NCI-H510A (cell line): ENCODE data around the gene GZF1.

Experiments used
- DNase-seq: peaks from one replicate; lab custom pipeline; 2025; lab: John Stamatoyannopoulos, UW

Gene GZF1

DNA sequence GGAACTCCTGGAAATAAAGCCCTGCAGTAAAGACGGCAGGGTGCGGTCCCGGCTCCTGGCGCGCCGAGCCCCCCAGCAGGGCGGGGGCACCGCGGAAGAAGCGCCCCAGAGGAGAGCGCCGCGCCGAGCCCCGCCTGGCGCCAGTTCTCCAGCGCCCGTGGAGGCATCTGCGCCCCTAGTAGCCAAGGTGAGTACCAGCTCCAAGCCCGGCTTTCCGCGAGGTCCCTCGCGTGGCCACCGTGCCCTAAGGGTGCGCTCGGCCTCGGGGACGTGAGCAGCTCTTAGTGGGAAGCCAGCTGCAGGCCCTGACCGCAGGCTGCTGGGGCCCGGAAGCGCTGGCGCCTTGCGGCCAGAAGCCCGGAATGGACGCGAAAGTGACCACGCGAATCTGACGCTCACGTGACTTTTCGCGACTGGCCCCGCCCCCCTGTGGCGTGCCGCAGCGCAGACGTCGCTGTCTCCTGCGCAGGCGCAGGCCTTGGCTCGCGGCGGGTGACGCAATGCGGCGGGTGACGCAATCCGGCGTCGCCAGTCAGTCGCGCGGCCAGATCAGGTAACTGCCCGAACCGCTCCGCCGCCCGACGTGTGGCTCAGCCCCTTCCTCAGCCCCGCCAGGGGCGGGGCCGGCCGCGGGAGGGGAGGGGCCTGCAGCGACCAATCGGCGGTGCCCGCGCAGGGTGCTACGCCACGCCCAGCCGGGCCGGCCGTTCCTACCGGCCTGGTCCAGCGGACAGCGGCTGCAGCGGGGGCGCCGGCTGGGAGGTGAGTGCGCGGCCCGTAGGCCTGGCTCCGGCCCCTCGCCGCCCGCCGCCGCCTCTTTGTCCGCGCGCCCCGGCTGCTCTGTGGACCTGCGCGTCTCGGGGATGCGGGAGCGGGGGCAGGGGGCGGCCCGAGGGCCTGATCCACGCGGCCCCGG lies at the start of gene GZF1:
TSS of gene GZF1 (plus strand) at position 707 of the 916 bp plus-strand sequence. CDS start 2,202 bp downstream, outside the sequence.
- DNase-seq = peak; percentile 98

DNA sequence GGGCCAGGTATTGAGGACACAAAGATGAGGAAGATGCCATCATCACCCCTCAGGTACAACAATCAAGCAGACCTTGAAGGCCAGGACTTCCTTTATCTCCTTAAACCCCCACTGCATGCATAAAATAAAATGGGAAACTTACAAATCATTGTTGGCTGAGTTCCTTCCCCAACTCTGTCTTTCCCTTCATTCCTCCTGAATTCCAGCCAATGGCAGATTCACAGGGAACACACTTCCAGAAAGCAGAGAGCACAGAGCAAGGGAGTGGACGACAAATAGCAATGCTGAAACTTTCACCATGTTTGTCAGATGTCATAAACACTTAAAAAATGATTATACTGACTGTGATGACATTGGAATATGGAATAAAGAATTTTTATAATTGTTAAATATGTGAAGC lies 48.7 kb upstream of the GZF1 start:
- no peak for DNase-seq

DNA sequence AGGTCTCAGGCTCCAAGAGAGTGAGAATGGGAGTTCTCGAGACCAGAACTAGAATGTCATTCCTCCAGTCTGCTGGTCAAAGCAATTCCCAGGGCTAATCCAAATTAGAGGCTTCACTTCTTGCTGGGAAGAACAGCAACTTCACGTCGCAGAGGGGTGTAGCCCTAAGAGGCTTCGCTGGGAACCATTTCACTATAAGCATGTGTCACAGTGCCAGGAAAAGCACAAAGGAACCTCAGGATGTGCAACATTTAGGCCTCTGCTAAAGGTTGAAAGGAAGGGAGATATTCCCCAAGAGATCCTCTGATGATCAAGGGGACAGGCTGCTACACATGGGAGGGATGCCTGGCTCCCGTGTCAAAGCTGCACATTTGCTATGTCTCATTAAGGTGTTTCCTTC lies 47.3 kb upstream of the GZF1 start:
- no peak for DNase-seq

- no peak for DNase-seq
These were observed 46.9 kb upstream of the GZF1 start for GRCh38 chr20:23315099-23315498.

DNA sequence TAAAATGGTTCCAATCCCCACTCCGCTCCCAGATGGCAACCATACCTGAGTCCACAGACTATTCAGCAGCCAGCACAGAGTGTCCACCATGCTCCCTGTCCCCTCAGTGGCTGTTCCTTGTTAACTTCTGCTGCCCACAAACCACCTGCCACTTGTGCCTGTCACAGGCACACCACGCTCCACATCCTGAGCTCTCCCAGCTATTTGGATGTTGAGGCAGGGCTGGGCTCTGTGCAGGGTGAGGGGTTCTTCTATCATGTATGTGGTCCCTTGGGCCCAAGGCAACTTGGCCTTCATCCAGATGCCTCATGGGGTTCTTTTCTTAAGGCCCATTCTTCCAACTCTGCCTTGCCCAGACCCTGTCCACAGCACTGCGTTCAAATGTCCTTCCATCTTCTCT lies 45.4 kb upstream of the GZF1 start:
- no peak for DNase-seq

DNA sequence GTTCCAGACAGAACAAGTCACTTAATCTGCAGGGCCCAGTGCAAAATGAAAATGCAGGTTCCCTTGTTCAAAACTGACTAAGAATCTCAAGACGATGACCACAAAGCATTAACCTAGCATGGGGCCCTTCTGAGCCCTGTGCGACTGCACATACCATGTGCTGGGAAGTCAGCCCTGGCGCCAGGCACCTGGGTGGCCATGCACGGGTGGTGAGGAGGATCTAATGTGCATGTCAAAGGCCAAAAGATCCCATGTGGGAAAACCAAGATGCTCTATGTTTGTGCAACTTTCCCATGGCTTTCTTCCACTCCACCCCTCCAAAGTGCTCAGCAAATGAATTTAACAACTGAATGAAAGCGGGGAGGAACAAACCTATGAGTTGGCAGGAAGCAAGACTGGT lies 44.9 kb upstream of the GZF1 start:
- no peak for DNase-seq

DNA sequence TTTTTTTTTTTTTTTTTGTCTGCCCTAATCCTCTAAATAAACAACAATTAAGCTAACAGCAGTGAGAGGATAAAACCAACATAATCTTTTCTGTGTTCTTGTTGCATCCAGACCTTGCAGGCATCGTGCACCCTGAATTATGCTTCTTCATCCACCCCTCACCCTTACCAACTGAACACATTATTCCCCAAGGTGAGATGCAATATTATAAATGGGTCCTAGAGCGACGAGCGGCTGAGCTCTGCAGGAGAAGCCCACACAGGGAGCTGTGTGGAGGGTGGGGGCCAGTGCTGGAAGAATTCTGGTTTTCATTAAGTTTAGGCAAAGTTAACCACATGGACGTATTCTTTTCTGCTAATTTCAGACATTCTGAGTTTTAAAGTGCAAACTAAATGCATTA lies 43.6 kb upstream of the GZF1 start:
- no peak for DNase-seq

DNA sequence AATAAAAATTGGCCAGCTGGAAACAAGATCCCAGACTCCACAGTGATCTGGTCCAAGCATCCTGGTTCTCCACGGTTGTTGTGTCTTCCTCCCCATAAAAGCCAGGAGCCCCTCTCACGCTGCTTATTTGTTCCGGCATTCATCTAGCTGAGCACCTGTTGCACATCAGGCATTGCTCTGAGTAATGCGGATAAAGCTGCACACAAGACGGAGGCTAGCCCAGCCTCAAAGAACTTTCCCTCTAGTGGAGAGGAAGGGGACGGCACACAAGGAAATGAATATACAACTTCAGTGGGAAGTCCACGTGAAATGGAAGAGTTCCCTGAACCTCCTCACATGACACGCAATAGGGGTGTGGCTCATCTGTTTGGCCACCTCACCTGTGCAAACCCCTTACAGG lies 41.7 kb upstream of the GZF1 start:
- no peak for DNase-seq

DNA sequence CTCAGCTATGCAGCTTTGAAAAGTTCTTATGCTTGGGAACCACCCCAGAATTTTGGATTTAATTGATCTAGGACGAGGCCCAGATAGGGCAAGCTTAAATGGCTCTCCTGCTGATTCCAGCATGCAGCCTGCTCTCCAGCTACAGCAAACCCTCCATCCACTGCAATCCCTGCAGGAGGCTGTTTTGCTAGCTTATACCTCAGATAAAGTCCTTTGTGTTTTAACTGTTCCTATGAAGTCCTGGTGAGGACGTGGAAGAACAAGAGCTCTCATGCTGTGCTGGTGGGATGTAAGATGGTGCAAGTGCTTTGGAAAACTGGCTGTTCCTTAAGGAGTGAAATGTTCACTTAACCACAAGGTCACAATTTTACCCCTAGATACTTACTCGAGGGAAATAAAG lies 36.9 kb upstream of the GZF1 start:
- DNase-seq = no peak

GRCh38 chr20:23326774-23327173 lies 35.2 kb upstream of the GZF1 start:
- DNase-seq = no peak

GRCh38 chr20:23327617-23328333 lies 34.2 kb upstream of the GZF1 start:
- DNase-seq = no peak

DNA sequence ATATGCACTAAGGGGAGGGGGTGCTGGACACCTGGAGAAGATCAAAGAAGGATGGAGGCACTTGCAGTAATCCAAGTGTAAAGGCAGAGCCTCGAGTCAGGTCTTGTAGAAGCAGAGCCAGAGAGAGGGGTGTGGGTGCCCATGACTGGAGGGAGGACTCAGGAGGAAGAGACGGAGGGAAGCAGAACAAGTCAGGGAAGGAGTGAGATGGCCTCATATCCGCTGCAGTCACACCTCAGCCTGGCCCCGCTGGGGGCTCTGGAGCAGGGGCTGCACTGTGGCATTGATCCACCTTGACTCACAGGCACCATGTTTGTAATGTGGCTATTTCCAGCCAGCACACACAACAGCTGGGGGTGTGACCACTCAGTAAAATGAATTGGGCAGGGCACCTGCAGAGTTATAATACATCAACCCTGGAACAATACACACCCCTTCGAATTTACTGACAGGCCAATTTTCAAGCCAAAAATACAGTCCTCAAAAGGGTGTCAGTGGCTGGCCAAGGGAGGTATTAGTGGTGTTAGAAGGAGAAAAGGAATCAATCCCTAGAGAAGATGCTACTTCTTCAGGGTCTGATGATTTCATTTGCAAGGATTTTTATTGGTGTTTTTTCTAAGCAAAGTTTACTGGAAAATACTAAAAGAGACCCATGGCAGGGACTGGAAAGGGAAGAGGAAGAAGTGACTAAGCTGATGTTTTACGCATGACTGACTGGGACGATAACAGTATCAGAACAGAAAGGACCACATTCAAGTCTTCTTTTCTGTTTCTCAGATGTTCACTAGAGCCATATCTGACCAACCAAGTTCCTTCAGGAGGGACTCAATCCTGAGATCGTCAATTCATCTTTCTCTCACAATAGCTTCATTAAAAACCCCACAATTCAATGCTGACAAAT lies 30.3 kb upstream of the GZF1 start:
- DNase-seq = no peak

DNA sequence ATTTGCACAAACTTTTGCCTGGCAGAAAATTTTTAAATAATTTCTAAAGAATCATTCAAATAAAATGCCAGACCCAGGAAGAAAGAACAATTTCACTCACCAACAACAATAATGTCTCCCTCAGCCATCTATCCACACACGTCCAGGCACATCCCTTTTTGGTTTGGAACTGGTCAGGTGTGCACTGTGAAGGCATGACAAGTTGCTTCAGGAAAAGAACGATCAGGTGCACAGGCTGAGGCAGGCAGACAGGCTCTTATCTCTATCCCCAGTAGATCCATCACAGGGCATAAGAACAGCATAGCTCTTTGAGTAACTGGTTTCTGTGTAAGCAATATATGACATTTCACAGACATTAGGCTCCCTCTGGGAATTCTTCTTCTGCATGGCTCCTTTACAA lies 29.5 kb upstream of the GZF1 start:
- no peak for DNase-seq

DNA sequence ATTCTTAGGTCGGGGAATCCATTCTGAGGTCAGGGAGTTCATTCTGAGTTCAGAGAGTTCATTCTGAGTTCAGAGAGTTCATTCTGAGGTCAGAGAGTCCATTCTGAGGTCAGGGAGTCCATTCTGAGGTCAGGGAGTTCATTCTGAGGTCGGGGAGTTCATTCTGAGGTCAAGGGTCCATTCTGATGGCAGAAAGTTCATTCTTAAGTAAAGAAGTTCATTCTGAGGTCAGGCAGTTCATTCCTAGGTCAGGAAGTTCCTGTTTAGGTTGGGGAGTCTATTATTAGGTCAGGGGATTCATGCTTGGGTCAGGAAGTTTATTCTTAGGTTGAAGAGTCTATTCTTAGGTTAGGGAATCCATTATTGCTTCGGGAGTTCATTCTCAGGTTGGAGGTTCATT lies 27.9 kb upstream of the GZF1 start:
- DNase-seq = no peak

- DNase-seq = no peak
These were observed 26.5 kb upstream of the GZF1 start for GRCh38 chr20:23335521-23335920.

DNA sequence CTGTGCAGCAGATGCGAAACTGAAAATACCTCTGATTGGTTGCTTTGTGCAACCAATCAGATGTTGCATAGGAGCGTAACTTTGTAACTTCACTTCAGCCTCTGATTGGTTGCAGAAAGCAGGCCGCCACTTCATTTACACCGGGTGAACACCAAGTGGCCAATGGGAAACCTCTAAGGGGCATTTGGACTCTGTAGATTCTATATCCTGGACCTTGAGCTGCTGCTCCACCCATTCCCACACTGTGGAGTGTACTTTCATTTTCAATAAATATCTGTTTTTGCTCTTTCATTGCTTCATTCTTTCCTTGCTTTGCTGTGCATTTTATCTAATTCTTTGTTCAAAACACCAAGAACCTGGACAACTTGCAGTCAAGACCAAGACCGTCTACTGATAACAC lies 25.5 kb upstream of the GZF1 start:
- DNase-seq = no peak

DNA sequence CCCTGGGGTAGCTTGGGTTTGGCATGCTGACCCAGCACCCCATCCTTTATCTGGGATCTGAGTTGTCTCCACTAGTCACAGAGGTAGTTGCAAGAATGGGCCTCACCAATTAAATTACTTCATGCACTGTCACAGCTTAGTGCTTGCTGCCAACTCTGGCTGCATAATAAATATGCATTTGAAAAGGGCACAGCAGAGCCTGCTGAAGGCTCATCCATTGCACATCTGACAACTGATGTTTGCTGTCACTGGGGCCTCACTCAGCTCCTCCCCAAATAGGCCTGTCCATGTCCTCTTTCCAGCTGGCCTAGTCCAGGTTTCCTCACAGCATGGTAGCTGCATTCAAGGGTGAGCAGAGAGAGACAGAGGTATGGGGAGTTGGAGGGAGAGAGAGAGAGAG lies 24.7 kb upstream of the GZF1 start:
- DNase-seq = no peak

DNA sequence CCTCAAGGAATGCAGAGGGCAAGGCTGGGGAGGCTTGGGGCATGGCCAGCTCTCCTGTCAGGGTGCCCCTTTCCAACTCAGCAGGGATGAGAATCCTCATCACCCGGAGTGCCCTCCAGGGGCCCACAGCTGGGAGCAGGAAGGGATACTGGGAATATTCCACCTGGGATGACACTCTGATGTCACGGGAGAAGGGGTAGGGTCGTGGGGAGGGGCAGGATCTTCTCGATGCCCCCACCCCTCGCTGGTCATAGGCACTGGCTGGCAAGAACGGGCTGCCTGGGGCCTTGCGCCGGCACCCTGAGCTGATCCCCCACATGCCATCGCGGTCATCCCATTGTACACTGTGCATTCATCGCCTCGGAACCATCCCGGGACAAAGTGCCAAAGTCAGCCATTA lies 22.0 kb upstream of the GZF1 start:
- no peak for DNase-seq

- peak; percentile 58 for DNase-seq
These were observed 21.5 kb upstream of the GZF1 start for GRCh38 chr20:23340524-23340923.

GRCh38 chr20:23341073-23341472 lies 20.9 kb upstream of the GZF1 start:
- no peak for DNase-seq

DNA sequence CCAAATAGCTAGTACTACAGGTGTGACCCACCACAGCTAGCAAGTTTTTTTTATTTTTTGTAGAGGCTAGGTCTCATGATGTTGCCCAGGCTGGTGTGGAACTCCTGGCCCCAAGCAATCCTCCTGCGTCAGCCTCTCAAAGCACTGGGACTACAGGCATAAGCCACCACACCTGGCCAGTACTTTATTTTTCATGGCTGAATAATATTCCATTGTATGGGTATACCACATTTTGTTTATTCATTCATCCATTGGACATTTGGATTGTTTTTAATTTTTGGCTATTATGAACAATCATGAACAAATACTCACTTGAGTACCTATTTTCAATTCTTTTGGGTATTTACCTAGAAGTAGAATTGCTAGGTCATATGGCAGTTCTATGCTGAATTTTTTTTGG lies 18.4 kb upstream of the GZF1 start:
- no peak for DNase-seq

- no peak for DNase-seq
These were observed 17.6 kb upstream of the GZF1 start for GRCh38 chr20:23344336-23344735.
